NCI-H345 treated with DMSO at 0.1 percent for 48 hours (cell line): ENCODE measurements around the gene MET.
"Not testable (repeated sequence)": the region's sequence is repeated elsewhere in the genome, so short reads cannot be mapped to it uniquely, and the experiment has no call there.

Experiments
- DNase-seq: peaks from one replicate; lab custom pipeline; 2025; ENCODE audit not compliant: unreplicated experiment; lab: John Stamatoyannopoulos, UW

The MET gene

DNA sequence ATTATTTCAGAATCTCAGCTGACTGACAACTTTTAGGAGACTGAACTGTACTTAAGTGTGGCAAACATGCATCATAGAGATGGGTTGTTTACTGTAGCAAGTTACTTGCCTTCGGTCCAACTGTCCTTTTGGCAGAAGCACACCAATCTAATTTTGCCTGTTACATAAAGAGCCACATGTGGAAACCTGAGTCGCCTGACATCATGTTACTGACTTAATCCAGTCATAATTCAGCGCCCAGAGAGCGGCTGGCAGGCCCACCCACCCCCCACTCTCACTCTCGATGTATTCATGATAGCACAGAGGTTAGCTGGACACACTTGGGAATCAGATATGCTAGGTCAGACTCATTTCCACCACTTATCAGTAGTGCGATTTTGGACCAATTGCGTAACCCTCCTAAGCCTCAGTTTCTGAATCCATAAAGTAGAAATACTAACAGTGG, 133.1 kb downstream of the MET start:
- no peak for DNase-seq

DNA sequence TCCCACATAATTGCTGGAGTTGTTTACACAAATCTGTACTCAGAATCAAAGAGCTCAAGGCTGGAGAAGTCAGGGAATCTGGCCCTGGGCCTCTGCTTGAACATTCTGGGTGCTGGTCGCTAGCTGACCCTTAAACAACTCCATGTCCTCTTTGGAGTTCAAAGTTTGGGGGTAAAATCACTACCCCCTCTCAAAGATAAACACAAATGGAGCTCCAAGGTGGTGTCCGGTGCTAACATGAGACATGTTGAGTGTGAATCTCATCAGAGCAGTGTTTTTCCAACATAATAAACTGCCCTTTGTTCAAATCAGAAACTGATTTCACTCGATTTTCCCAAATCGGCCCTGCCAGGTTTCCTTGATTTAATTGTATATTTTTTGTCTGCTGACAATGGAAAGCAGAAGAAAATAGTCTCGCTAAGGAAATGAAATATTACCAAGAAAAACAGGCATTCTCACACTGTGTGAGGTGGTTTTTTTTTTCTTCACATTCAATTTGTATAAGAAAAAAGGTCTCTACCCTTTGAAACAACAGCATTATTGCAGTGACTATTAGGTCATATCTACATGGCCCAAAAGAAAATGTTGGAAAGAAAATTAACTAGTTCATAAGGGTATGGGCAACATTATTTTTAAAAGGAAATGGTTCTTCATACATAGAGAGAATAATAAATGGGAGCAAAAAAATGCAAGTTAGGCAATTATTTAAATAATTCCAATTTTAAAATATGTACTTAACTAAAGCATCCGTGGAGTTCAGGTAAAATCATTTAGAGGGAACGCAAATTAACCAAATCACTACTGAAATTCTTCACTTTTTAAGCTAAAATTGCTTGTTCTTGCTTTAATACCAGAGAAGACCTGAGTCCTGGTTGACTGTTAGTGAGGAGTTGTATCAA, 134.3 kb downstream of the MET start:
- no peak for DNase-seq

DNA sequence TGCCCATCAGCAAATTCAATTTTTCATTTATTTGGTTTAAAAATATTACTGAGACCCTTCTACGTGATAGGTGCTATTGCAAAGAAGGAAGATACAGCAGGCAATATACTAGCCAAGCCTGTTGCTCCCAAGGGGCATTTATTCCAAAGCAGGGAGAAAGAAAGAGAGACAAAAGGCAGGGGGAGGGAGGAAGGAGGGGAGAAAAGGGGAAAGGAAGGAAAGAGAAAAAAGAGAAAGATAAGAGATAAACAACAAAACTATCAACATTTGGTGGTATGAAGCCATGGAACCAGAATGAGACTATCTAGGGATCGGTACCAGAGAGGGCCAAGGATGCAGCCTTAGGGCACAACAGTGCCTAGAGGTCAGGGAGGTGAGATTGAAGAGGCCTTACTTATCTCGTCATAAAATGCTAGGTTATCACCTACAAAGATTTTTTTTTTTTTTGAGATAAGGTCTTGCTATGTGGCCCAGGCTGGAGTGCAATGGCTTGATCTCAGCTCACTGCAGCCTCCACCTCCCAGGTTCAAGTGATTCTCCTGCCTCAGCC, 135.1 kb downstream of the MET start:
- no peak for DNase-seq

DNA sequence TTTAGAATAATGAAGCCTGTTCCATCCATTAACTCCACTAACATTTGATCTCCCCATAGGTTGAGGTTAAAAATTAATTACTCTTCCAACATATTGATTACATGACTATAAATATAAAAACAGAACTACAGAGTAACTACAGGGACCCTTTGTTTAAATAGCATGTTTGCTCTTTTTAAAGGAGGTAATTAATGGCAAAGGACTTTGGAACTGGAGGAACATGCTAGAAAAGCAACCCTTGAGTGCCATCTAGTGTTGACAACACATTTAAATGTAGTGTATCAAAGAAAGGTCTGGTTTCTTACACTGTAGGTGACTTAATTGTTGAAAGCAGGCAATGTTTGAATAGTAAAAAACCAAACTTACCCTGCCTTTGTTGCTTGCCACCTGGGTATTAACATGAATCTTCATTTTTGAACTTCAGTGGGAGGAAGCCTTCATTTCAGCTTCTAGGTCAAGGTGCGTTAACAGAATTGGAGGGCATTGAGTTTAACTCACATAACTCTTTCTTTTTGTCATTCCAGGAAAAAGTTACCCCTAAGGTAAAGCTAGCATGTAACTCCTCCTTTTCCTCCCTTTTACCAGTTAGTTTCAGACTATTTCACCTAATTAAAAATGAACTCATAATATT, 137.8 kb downstream of the MET start:
- peak; percentile 73 for DNase-seq

DNA sequence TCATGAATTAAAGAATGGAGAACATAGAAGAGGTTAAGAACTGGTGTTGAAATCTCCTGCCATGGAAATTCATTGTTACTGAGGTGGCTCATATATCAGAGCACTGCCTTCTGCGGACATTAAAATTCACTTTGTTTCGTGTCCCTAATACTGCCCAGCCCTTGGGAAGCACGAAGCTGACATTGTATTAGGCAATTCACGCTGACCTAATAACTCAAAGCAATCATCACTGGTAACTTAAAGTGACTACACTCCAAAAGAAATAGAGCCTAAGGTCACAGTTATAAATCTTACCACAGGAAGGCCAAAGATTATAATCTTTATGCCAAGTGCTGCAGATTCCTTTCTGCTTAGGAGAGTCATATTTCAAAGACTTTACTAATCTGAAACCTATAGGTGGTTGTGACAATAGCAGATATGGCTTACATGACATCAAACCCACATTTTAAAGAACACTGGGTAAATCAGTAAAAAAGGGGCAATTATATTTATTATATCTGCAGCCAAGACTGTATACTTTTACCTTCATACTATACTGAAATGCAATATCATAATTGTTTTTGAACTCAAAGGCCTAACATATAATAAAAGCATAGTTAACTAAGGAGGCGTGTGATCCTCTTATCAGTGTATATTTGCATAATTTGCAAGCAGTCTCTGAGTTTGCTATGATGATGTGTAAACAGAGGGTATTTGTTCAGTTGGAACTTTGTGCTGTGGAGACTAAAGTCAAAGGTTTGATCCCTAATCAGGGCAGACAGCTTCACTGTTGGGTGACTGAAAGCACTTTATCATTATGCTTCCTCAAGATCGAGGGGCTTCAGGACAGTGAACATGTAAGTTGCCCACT, 138.5 kb downstream of the MET start:
- DNase-seq, result no peak

DNA sequence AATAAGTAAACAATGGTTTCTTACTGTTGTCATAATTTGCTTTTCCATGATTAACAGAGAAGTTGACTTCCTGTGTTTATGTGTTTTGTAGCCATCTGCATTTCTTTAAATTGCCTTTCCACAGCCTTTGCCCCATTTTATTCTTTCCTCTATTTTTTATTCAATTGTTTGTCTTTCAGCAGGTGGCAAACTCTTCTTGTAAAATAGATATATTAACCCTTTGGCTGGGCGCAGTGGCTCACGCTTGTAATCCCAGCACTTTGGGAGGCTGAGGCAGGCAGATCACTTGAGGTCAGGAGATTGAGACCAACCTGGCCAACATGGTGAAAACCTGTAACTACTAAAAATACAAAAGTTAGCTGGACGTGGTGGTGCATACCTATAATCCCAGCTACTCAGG, 139.8 kb downstream of the MET start:
- DNase-seq, result no peak

DNA sequence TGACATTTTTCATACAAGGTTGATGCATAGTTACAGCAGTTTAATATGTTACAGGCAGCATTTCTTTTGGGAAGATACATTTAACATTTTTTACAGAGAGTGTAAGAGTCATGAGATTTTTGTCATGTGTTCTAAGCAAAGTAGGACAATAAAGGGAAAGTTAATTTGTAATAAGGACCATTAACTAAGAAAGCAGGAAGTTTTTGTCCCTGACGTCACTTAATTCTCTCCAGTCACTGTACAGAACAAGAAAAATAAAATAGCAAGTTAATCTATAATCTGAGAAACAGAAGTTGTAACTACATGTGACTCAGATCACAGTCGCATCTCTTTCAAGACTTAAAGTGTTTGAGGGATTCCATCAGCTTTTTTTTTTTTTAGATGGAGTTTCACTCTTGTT, 140.9 kb downstream of the MET start:
- DNase-seq, result no peak

DNA sequence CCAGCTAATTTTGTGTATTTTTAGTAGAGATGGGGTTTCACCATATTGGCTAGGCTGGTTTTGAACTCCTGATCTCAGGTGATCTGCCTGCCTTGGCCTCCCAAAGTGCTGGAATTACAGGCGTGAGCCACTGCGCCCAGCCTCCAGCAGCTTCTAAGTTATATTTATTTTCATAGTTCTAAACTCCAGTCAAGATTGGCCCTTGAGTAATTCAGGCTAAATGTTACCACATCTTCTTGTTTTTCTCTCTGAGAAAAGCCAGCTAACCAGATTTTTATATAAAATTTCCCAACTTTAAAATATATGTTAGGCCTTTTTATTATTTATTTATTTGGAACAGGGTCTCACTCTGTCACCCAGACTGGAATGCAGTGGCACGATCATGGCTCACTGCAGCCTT, 141.4 kb downstream of the MET start:
- DNase-seq, result not testable (repeated sequence)

DNA sequence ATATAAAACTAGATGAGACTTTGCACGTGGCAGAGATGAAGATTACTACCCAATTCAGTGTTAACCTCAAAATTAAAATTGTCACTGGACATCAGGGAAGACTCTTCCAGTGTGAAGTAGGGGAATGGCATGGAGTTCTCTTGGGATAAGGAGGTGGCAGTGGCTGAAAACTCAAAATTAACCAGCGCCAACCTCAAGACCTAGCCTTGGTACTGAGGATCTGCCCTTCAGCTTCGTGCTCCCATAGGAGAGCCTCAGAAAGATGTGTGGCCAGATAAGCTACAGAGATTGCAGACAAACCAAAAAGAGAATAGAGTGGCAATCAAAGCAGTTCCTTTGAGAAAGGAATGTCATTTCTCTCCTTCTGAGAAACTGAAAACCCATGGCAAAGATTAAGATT, 143.0 kb downstream of the MET start:
- no peak for DNase-seq

DNA sequence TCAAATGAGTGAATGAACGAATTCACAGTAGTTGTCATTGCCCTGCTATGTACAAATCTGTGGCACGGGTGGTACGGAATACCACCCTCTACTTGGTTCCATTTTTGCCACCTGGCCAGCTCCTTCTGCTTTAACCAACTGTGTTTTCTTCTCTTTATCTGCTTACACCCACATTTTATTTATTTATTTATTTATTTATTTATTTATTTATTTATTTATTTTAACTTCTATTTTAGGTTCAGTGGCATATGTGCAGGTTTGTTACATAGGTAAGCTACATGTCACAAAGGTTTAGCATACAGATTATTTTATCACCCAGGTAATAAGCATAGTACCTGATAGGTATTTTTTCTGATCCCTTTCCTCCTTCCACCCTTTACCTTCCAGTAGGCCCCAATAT, 148.2 kb downstream of the MET start:
- DNase-seq, result no peak

DNA sequence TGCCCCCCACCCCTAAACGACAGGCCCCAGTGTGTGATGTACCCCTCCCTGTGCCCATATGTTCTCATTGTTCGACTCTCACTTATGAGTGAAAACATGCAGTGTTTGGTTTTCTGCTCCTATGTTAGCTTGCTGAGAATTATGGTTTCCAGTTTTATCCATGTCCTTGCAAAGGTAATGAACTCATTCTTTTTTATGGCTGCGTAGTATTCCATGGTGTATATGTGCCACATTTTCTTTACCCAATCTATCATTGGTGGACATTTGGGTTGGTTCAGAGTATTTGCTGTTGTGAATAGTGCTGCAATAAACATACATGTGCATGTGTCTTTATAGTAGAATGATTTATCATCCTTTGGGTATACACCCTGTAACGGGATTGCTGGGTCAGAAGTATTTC, 149.7 kb downstream of the MET start:
- DNase-seq, result not testable (repeated sequence)

DNA sequence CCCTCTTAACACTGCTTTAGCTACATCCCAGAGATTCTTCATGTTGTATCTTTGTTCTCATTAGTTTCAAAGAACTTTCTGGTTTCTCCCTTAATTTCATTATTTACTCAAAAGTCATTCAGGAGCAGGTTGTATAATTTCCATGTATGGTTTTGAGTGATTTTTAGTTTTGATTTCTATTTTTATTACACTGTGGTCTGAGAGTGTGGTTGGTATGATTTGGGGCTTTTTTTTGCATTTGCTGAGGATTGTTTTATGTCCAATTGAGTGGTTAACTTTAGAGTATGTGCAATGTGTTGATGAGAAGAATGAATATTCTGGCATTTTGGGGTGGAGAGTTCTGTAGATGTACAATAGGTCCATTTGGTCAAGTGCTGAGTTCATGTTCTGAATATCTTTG, 152.5 kb downstream of the MET start:
- no peak for DNase-seq

DNA sequence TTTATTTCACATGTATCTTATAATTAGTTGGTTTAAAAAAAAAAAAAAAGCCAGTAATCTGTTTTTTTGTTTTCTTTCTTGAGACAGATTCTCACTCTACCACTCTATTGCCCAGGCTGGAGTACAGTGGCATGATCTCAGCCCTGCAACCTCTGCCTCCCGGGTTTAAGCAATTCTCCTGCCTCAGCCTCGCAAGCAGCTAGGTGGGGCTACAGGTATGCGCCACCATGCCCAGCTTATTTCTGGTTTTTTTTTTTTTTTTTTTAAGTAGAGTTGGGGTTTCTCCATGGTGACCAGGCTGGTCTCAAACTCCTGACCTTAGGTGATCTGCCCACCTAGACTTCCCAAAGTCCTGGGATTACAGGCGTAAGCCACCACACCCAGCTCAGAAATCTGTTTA, 156.3 kb downstream of the MET start:
- DNase-seq, result no peak

DNA sequence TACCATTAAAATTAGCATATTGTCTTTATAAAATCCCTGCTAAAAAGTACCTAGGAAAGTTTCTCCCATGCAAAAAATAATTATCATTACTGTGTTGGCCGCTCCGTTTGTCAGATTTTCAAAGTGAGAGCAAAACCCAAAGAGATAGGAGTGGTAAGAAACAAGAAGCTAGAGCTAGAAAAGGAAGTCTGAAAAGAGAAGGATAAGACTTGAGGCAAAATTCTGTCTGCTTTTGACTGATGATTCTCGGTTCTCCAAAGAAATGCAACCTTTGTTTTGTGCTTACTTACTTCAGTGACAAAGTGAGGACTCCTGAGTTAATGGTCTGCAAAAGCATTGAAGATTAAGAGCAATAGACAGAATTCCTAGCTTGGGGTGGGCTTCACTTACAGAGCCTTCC, 157.0 kb downstream of the MET start:
- DNase-seq, result no peak

DNA sequence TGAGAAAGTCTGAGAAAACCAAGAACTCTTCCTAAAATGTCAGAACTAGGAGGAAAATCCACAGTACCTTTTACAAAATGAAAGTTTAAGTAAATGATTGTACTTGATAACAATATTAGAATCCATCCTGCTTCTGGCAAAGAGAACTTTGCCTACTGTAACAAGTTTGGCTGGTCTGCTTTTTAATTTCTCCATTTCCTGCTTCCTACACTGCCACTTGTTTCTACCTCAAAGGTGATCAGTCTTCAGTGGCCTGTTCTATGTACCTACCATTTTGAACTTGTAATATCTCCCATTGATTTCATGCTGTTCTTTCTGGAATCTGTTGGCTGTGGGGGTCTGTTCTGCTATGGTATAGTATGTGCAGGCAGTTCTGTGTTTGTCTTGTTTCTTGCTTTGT, 157.5 kb downstream of the MET start:
- no peak for DNase-seq

DNA sequence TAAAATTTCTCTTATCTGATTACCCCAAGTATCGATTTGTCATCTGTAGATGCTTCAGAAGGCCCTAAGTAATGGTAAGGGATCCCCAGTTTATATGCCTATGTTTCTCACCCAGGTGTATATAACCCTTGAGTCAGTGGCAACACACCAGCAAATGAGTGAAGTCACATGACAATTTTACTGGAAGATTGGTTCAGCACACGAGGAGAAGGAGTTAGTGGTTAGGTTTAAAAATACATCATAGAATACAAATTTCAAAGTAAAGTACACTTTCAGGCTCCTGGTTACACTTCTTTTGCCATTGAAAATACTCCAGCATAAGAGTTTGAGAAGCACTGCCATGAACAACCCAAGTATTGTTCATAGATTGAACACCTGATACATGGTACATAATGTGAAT, 160.7 kb downstream of the MET start:
- no peak for DNase-seq

DNA sequence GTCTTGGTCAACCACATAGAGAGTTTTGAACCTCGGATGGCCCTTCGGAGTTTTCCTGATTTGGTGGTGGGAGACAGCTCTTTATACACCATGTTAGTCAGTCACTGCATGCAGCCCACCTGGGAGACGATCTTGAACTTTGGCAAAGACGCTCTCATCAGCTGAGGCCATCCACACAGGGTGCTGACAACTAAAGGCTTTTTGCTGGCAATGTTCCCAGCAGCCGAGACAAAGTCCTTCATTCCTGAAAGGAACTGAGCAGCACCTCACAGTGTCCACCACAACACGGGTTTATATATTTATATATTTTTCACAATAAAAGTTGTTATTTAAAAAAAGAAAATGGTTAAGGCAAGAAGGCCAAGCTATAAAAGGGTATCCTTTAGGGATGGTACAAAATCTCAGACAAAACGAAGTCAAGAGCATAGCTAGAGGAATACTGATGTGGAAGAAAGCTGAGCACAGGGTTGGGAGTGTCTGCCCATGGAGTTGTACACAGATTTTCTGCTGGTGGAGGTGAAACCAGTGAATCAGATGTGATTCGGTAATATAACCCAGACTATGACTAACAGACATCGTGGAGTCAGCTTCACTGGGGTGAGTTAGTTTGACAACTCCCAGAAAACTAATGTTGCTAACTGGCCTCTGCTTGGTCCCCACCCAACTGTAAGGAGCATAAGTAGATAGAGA, 163.0 kb downstream of the MET start:
- no peak for DNase-seq

DNA sequence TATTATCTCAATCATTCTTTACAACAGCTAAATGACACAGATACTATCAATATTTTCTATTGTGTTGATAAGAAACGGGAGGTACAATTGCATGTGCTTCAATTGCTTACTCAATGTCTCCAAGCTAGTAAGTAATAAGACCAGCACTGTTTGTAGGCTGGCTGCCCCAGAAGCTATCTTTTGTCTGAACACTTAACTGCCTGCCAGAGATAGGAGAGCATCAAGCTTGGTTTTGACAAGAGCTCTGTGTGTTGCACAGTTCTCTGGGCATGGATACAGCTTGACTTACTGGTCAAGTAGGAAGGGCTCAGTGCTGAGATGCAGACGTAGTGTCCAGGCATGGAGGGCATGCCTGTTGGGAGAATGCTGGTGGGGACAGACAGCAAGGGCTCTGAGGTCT, 164.1 kb downstream of the MET start:
- DNase-seq, result no peak

DNA sequence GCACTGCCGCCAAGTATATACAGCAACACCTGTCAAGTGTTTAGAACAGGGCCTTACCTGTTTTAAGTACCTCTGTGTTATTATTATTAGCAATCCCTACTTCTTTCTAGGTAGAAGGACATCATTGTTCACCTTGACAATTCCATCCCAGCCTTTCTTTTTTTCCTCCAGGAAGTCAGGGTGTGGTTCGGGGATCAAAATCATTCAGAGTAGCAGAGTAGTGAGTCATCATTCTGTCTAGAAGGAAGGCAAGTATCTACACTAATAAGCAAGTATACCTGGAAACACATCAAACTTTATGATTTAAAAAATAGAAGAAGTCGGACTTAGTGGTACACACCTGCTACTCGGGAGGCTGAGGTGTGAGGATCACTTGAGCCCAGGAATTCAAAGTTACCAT, 164.9 kb downstream of the MET start:
- no peak for DNase-seq

DNA sequence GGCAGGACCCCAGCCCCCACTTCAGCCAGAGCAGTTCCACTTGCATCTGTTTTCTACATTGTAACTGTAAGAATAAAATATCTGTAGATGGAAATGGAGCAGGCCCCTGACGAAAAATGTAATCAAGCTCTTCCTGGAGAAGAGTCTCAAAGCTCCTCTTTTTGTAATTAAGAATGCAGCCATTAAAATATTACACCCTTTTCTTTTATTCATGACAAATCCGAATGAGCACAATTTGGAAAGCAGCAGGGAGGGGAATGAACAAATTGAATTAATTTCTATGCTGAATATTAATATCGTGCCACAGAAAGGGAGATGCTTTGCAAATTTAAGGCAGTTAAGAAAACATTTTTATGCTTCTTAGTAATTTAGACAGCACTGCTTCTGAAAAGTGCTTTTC, 165.6 kb downstream of the MET start:
- DNase-seq, result no peak

DNA sequence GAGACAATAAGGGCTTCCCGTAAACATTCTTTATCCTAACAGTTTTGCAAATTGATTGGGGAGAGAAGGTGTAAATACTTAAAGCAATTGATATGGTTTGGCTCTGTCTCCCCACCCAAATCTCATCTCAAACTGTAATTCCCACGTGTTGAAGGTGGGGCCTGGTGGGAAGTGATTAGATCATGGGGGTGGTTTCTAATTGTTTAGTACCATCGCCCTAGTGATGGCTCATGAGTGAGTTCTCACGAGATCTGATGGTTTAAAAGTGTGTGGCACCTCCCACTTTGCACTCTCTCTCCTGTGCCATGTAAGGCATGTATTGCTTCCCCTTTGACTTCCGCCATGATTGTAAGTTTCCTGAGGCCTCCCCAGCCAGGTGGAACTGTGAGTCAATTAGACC, 168.3 kb downstream of the MET start:
- no peak for DNase-seq
